Measurements from ENCODE around the gene TMEM163.

The TMEM163 gene

DNA sequence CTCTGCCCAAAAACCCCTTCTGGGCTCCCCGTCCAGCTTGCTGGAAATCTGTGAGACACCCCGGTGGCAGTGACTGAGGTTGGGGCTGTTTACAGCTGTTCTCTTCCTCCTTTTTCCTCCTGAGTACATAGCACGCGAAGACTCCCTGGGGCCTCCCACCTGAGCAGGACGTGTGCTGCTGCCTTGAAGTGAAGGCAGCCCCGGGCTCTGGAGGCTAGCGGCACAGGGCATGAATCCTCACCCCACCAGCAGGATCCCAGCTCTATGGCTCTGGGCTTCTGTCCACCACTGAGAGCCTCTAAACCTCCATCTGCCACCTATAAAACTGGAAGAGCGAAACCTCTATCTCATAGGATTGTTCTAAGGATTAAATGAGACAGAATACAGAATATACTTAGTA is 182.5 kb downstream of the TMEM163 start:
- Histone ChIP-seq H3K36me3 (ENCODE audit: control insufficient read depth, low read length) (no peaks in the 10 kb centered on the region), H3K27me3 (ENCODE audit: control insufficient read depth, low read length) (no peaks in the 10 kb centered on the region), H4K20me1 (ENCODE audit: control insufficient read depth, insufficient read depth, low read depth, low read length) (no peaks in the 10 kb centered on the region), H3K79me2 (ENCODE audit: control insufficient read depth, low read length) (no peaks in the 10 kb centered on the region), H3K9me3 (ENCODE audit: control insufficient read depth, insufficient read depth, low read length) (no peaks in the 10 kb centered on the region), H3K9me2 (replicated peaks; ENCODE audit: control insufficient read depth, low read length) (no peaks in the 10 kb centered on the region), H3K4me1 (ENCODE audit: control insufficient read depth, low read length) (no peaks in the 10 kb centered on the region), H3K4me2 (ENCODE audit: low read length) (no peak overlapping the region), H3K4me3 (ENCODE audit: low read length) (no peak overlapping the region), H3K27ac (ENCODE audit: low read depth, low read length) (no peak overlapping the region), H3F3A (ENCODE audit: control insufficient read depth, insufficient read depth) (no peaks in the 10 kb centered on the region)
- no peak for TF ChIP-seq EZH2phosphoT487 (IDR thresholded peaks at IDR 0.05; ENCODE audit: borderline replicate concordance, low read length)
- TF ChIP-seq, protein P1, sequence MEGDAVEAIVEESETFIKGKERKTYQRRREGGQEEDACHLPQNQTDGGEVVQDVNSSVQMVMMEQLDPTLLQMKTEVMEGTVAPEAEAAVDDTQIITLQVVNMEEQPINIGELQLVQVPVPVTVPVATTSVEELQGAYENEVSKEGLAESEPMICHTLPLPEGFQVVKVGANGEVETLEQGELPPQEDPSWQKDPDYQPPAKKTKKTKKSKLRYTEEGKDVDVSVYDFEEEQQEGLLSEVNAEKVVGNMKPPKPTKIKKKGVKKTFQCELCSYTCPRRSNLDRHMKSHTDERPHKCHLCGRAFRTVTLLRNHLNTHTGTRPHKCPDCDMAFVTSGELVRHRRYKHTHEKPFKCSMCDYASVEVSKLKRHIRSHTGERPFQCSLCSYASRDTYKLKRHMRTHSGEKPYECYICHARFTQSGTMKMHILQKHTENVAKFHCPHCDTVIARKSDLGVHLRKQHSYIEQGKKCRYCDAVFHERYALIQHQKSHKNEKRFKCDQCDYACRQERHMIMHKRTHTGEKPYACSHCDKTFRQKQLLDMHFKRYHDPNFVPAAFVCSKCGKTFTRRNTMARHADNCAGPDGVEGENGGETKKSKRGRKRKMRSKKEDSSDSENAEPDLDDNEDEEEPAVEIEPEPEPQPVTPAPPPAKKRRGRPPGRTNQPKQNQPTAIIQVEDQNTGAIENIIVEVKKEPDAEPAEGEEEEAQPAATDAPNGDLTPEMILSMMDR (IDR thresholded peaks at IDR 0.05; ENCODE audit: low read depth, low read length, poor library complexity, severe bottlenecking) = no peak

DNA sequence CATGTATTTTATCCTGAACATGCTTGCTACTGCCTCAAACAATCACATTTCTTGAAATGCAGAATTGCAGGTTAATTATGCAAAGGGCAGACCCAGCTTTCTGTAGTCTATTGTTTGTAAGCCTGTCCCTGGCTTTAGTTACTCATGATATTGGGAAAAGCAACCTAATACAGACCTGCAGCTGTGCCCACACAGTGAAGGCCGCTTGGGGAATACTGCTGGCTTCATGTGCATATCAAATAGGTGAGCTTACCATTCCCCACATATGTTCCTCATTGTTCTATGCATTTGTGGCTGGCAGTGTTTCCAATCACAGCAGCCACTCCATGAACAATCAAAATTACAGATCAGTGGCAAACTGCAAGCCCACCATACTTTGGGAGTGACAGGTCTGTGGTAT is 186.3 kb downstream of the TMEM163 start:
- Histone ChIP-seq H3K4me2 (ENCODE audit: low read length) (no peak overlapping the region), H3F3A (ENCODE audit: control insufficient read depth, insufficient read depth) (no peaks in the 10 kb centered on the region), H3K9me2 (replicated peaks; ENCODE audit: control insufficient read depth, low read length) (no peaks in the 10 kb centered on the region), H3K9me3 (ENCODE audit: control insufficient read depth, insufficient read depth, low read length) (no peaks in the 10 kb centered on the region), H3K4me3 (ENCODE audit: low read length) (no peak overlapping the region), H3K4me1 (ENCODE audit: control insufficient read depth, low read length) (no peaks in the 10 kb centered on the region), H4K20me1 (ENCODE audit: control insufficient read depth, insufficient read depth, low read depth, low read length) (no peaks in the 10 kb centered on the region), H3K79me2 (ENCODE audit: control insufficient read depth, low read length) (no peaks in the 10 kb centered on the region), H3K27ac (ENCODE audit: low read depth, low read length) (no peak overlapping the region), H3K36me3 (ENCODE audit: control insufficient read depth, low read length) (no peaks in the 10 kb centered on the region), H3K27me3 (ENCODE audit: control insufficient read depth, low read length) (no peaks in the 10 kb centered on the region)
- TF ChIP-seq, protein P1 (IDR thresholded peaks at IDR 0.05; ENCODE audit: low read depth, low read length, poor library complexity, severe bottlenecking) = no peak
- TF ChIP-seq EZH2phosphoT487 (IDR thresholded peaks at IDR 0.05; ENCODE audit: borderline replicate concordance, low read length) = no peak

DNA sequence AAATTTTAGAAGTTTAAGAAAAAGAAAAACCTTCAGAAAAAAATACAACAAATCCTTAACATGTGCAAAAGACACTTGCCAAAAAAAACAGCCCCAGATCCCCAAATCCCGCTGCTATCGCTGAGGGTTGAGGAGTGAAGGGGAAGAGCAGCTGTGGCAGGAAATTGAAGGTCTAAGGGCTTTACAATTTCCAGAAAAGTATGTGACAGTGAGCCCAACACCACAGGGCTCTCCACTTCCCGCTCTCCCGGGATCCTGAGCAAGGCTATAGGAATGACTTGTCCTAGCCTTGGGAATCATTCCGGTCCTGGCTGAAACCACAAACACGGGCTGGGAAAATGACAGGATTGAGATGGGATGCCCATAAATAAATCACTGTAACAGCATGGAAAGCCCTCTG is 191.4 kb downstream of the TMEM163 start:
- no peaks in the 10 kb centered on the region for H3K9me2 ChIP-seq (replicated peaks; ENCODE audit: control insufficient read depth, low read length)
- TF ChIP-seq EZH2phosphoT487 (IDR thresholded peaks at IDR 0.05; ENCODE audit: borderline replicate concordance, low read length) = no peak
- TF ChIP-seq, protein P1 (IDR thresholded peaks at IDR 0.05; ENCODE audit: low read depth, low read length, poor library complexity, severe bottlenecking) = no peak
- H3K27me3 ChIP-seq (ENCODE audit: control insufficient read depth, low read length) = no peaks in the 10 kb centered on the region
- H3K36me3 ChIP-seq (ENCODE audit: control insufficient read depth, low read length) = no peaks in the 10 kb centered on the region
- no peaks in the 10 kb centered on the region for H3K4me1 ChIP-seq (ENCODE audit: control insufficient read depth, low read length)
- no peaks in the 10 kb centered on the region for H3K9me3 ChIP-seq (ENCODE audit: control insufficient read depth, insufficient read depth, low read length)
- H4K20me1 ChIP-seq (ENCODE audit: control insufficient read depth, insufficient read depth, low read depth, low read length) = no peaks in the 10 kb centered on the region
- H3K27ac ChIP-seq (ENCODE audit: low read depth, low read length) = no peak overlapping the region
- no peaks in the 10 kb centered on the region for H3F3A ChIP-seq (ENCODE audit: control insufficient read depth, insufficient read depth)
- H3K79me2 ChIP-seq (ENCODE audit: control insufficient read depth, low read length) = no peaks in the 10 kb centered on the region
- H3K4me3 ChIP-seq (ENCODE audit: low read length) = no peak overlapping the region
- H3K4me2 ChIP-seq (ENCODE audit: low read length) = no peak overlapping the region

All from DOHH2 (cell line).